GM19035 (cell line): ENCODE measurements around the gene CD209.
A peak's percentile ranks its signal among the peaks of the same experiment; 100 is the strongest.
"Not testable (repeated sequence)": the region's sequence is repeated elsewhere in the genome, so short reads cannot be mapped to it uniquely, and the experiment has no call there.

Experiments
- ATAC-seq: cut with Tn5 transposase; IDR thresholded peaks from one replicate; pipeline ENCODE4 v1.9.1; 2021; ENCODE audit not compliant: unreplicated experiment

CD209 gene

DNA sequence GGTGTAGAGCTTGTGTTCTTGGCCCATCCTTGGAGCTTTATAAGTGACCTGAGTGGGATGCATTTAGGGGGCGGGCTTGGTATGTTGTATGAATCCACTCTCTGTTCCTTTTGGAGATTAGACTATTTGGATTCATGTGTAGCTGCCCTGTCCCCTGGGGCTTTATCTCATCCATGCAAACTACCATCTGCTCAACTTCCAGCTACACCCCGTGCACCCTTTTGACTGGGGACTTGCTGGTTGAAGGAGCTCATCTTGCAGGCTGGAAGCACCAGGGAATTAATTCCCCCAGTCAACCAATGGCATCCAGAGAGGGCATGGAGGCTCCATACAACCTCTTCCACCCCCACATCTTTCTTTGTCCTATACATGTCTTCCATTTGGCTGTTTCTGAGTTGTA lies 21.8 kb upstream of the CD209 start:
- no peak for ATAC-seq

DNA sequence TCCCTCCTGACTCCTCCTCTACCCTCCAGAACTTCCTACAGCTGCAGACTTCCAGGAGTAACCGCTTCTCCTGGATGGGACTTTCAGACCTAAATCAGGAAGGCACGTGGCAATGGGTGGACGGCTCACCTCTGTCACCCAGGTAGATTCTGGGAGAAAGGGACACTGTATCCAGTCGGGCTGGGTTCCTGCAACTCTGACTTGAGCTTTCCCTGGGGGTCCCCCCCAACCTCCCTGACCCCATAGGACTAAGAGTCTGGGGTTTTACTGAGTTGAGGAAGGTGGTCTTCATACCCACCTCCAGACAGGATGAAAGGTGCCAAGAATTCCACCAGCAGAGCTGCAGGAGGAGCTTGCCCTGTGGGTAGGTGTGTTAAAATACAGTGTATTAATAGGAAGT lies 20.2 kb upstream of the CD209 start:
- no peak for ATAC-seq

DNA sequence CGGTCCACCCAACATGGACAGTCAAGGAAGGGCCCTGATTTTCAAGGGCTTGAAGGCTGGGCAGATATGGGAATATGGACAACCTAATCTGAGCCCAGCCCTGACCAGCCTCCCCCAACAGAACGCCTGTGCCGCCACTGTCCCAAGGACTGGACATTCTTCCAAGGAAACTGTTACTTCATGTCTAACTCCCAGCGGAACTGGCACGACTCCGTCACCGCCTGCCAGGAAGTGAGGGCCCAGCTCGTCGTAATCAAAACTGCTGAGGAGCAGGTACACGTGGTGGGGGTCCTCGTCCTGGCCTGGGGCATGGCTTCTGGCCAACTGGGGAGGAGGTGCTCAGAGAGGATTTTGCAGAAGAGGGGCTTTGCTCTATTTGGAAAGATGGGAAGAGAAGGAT lies 19.2 kb upstream of the CD209 start:
- no peak for ATAC-seq

DNA sequence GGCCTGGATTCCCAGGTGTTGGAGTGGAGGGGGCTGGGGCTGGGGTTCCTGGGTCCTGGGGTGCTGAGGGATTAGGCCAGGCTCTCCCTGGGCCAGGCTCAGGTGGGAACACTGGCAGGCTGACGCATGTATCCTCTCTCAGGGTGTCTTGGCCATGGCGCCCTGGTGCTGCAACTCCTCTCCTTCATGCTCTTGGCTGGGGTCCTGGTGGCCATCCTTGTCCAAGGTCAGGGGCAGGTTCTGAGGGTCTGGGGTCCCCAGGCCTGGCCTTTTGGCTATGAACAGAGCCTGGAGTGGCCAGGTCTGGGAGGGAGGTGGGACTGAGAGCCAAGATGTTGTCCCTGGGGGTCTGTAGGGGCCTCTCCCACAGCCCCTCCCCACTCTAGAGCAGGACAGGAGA lies 17.7 kb upstream of the CD209 start:
- ATAC-seq = not testable (repeated sequence)

DNA sequence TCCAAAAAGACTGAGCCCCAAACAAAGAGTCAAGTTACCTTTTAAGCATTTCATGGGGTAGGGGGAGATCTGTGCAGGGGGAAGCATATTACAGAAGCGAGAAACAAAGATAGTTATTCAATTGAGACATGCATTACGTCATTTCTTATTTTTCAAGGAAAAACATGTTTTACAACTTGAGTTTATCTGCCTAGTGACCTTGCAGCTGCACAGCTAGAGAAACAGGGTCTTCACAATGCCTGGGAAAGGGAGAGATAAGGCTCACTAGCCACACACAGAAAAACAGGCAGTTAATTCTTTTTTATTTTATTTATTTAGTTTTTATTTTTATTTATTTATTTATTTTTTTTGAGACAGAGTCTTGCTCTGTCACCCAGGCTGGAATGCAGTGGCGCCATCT lies 16.8 kb upstream of the CD209 start:
- not testable (repeated sequence) for ATAC-seq

DNA sequence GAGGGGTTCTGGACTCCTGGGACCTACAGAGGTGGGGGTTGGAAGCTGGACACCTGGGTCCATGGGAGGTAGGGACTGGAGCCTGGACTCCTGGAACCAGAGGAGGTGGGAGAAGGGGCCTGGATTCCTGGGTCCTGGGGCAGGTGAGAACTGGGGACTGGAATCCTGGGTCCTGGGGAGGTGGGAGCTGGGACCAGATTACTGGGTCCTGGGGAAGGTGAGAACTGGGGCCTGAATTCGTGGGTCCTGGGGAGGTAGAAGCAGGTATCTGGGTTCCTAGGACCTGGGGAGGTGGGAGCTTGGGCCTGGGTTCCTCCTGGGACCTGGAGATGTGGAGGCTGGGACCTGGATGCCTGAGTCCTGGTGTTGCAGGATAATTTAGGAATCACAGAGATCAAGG lies 16.4 kb upstream of the CD209 start:
- ATAC-seq = no peak

DNA sequence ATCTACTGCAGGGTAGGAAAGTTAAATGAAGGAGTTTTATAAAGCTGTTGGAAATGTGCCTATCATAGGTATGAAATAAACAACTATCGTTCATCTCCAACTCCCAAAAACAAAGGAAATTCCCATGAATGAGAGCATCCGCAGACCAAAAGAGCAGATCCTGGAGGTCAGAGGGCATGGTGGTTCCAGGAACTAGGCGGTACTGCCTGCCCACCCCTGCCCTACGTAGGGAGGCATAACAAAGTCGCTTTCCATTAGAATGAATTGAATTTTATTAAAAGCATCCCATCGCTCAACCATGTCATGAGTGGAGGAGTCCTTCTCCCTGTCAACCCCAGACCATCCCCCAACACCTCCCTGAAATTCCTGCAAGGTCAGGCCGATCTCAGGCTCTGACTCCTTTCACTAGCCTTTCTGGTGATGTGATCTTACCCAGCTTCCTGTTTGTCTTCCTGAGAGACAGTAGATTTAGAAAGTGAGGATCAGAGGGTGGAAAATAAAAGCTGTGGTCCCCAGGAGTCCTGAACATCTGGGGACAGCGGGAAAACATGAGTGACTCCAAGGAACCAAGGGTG lies 15.5 kb upstream of the CD209 start, which contains the start of gene CLEC4M:
TSS of gene CLEC4M (plus strand) at position 525 of the 575 bp plus-strand sequence. CDS start at position 549, 24 bp downstream.
- ATAC-seq = no peak

DNA sequence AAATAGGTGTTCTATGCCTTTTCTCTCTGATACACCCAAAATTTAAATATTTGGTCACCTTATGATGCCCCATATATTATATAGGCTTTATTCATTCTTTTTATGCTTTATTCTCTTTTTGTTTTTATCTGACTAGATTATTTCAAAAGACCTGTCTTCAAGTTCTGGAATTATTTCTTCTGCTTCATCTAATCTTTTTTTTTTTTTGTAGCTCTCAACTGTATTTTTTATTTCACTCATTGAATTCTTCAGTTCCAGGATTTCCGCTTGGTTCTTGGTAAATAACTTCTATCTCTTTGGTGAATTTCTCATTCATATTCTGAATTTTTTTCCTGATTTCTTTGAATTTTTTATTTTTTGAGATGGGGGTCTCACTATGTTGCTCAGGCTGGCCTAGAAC lies 11.8 kb upstream of the CD209 start:
- ATAC-seq = no peak

DNA sequence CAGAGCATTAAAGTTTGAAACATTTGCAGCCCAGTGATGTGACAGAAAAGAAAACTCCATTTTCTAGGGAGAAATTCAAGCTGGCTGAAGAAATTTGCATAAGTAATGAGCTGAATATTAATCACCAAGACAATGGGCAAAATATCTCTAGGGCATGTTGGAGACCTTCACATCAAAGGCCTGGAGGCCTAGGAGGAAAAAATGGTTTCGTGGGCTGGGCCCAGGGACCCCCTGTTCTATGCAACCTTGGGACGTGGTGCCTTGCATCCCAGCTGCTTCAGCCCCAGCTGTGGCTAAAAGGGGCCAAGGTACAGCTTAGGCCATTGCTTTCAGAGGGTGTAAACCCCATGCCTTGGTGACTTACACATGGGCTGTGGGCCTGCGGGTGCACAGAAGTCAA lies 10.0 kb upstream of the CD209 start:
- no peak for ATAC-seq

DNA sequence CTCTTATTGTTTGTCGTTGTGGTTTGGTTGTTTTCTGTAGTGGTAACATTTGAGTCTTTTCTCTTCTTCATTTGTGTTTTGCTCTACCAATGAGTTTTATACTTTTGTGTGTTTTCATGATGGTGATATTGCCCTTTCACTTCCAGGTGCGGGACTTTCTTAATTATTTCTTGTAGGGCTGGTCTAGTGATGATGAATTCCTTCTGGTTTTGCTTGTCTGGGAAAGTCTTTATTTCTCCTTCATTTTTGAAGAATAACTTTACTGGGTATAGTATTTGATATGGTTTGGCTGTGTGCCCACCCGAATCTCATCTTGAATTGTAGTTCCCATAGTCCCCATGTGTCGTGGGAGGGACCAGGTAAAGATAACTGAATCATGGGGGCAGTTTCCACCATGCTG lies 8.9 kb upstream of the CD209 start:
- no peak for ATAC-seq

DNA sequence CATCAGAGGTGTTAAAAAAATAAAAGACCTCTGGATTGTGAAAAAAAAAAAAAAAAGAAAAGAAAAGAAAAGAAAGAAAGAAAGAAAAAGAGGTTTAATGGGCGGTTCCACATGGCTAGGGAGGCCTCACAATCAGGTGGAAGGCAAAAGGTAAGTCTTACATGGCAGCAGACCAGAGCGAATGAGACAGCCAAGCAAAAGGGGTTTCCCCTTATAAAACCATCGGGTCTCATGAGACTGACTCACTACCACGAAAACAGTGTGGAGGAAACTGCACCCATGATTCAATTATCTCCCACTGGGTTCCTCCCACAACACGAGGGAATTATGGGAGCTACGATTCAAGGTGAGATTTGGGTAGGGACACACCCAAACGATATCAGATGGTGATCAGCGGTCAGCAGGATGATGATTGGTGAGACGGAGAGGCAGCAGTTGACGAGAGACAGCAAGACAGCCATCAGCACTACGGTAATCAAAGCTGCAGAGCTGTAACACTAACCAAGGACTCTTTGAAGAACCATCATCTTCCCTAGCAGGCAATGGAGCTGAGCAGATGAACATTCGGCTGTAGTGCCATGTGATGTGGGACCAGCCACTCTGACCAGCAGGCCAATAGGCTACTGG lies 3.9 kb upstream of the CD209 start:
- ATAC-seq = no peak

DNA sequence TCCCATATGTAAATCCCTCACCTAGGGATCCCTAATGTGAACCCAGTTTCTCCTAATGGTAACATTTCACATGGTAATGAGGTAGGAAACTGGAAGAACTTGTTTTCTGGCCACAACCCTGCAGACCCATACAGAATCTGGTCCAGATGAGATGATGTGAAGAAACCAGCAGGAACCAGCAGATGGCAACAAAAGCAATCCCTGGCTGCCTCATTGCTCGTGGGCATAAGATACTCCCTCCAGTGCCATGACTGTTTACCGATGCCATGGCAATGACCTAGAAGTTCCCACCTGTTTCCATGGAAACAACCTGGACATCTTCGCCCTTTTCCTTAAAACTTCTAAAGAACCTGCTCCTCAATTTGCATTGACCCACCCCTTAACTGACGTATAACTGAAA lies 1.4 kb upstream of the CD209 start:
- no peak for ATAC-seq

DNA sequence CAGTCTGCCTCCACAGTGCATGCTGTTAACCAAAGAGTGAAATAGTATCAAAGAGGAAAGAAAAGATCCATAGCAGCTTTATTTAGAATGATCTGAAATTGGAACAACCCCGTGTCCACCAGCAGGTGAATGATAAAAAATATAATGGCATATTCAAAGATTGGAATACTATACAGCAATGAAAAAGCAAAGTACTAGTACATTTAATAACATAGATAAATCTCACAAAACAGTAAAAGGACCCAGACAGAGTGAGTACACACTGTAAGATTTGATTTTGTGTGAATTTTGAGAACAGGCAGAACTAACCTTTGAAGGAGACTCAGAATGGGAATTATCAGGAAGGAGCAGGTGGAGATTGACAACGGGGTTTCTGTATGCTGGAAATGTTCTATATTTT lies 837 bp upstream of the CD209 start:
- no peak for ATAC-seq

DNA sequence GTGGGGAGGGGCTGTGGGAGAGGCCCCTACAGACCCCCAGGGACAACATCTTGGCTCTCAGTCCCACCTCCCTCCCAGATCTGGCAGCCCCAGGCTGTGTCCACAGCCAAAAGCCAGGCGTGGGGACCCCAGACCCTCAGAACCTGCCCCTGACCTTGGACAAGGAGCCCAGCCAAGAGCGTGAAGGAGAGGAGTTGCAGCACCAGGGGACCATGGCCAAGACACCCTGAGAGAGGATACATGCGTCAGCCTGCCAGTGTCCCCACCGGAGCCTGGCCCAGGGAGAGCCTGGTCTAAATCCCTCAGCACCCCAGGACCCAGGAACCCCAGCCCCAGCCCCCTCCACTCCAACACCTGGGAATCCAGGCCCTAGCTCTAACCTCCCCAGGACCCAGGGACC lies 1.0 kb downstream of the CD209 start:
- ATAC-seq = not testable (repeated sequence)

DNA sequence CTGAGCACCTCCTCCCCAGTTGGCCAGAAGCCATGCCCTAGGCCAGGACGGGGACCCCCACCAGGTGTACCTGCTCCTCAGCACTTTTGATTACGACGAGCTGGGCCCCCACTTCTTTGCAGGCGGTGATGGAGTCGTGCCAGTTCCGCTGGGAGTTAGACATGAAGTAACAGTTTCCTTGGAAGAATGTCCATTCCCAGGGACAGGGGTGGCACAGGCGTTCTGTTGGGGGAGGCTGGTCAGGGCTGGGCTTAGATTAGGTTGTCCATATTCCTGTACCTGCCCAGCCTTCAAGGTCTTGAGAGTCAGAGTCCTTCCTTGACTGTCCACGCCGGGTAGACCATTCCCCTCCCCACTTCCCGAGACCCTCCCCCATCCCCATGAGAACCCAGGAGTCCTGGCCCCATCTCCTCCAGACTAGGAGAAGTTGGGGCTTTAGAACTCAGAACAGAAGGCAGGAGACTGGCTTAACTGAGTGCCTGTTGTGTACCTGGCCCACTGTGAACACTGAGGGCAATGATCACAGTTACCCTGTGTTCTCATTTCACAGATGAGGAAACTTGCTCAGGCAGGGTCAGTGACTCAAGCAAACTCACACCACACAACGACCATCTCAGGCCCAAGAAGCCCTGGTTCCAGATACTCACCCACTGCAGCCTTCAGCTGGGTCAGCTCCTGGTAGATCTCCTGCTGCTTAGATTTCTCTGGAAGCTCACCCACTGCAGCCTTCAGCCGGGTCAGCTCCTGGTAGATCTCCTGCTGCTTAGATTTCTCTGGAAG lies 2.3 kb downstream of the CD209 start:
- ATAC-seq = no peak

DNA sequence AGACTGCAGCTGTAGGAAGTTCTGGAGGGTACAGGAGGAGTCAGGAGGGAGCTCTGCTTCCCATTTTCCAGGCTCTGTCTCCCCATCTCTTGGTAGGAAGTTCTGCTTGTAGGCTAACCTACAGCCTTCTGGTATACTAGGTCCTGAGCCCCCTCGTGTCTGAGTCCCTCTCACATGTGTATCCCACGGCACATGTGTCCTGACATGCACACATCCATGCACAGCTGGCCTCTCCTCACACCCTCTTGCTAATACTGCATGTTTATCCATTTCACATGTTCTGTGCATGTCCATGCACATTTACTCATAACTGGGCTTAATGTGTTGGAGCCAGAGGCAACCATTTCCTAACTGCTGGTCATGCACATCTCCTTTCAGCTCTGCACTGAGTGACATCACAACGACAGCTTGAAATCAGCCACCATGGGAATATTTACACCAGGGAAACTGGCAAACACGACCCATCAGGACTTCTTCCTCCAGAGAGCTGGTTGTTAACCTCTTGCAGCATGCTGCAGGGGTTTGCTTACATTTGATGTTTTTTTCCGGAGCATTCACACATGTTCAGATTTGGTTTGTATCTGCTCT lies 3.0 kb downstream of the CD209 start:
- no peak for ATAC-seq

DNA sequence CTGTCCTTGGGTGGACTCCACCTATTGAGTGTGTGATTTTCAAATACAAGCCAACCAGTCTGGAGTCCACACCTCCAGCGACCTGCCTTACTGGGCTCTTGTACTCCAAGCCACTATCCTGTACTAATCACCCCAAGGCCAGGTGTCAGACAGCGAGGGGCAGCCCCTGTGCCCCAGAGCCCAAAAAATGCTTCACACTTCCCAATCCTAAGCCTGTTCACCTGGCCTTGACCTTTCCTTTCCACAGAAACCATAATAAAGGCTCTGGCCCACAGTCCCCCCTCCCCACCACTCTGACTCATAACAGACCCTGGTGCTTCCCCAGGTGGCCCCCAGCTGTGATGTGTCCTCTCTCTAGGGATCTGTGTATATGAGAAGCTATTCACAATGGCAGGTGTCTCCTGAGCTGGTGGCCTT lies 3.9 kb downstream of the CD209 start:
- peak; percentile 52 for ATAC-seq

DNA sequence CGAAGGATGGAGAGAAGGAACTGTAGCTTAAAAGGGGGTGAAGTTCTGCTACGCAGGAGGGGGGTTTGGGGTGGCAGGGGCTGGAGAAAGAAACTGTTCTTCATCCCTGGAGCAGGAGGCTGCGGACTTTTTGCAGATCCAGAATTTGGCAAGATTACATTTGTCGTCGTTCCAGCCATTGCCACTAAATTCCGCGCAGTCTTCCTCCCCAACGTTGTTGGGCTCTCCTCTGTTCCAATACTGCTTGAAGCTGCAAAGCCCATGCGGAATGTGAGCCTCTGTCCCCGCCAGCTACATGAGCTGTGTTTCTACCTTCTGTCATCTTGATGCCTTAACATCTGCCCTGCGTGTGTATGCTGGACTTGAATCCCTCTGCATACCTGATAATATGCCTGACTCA lies 4.3 kb downstream of the CD209 start:
- no peak for ATAC-seq

DNA sequence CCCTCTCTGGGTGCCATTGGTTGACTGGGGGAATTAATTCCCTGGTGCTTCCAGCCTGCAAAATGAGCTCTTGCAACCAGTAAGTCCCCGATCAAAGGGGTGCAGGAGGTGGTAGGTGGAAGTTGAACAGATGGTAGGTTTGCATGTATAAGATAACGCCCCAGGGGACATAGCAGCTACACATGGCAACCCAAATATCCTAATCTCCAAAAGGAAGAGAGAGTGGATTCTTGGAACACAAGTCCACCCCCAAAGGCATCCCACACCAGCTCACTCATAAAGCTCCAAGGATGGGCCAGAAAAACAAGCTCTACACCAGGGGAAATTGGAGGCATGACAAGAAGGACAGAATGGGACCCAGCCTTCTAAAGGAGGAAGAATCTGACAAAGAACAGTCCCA lies 4.8 kb downstream of the CD209 start:
- ATAC-seq = no peak

DNA sequence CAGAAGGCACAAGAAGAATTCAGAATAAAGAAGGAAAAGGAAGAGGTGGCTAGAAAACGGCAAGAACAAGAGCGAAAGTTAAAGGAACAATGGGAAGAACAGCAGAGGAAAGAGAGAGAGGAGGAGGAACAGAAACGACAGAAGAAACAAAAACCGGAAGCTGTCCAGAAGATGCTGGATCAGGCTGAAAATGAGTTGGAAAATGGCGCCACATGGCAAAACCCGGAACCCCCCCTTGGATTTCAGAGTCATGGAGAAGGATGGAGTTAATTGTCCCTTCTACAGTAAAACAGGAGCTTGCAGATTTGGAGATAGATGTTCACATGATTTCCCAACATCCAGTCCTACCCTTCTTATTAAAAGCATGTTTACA lies 6.7 kb downstream of the CD209 start:
- ATAC-seq = no peak

DNA sequence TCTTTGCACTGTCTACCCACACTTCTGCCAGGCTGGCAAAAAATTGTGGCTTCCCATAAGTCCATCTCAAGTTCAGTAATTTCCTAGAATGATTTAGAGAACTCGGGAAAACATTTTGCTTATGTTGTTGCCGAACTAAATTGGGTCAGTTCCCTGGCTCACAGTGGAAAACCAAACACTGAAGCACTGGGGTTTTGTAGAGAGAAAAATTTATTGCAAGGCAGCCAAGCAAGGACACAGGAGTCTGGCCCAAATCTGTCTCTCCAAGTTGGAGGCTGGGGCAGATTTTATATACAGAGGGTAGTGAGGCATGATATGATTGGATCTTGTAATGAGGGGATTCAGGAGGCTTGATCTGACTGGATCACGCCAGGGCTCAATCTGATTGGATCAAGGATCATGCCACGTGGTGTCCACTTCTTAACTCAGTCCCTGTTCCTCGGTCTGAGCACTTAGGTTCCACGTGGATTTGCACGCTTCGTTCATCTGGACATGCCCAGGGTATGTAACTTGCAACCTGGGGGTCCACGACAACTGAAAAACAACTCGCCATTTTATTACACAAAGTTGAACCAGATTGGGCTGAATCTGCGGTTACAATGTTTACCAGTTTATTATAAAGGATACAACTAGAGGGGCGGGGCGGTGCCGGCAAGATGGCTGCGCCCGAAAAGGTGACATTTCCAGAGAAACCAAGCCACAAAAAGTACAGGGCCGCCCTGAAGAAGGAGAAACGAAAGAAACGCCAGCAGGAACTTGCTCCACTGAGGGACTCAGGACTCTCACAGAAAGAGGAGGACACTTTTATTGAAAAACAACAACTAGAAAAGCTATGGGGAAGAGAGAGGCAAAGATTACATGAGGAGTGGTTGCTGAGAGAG lies 7.3 kb downstream of the CD209 start:
- no peak for ATAC-seq
